GM19452 (cell line): ENCODE results near the gene DHX35.
"Not testable (repeated sequence)": the region's sequence is repeated elsewhere in the genome, so short reads cannot be mapped to it uniquely, and the experiment has no call there.

Source experiments
- ATAC-seq: cut with Tn5 transposase; IDR thresholded peaks from one replicate; pipeline ENCODE4 v1.9.1; 2021; ENCODE audit not compliant: unreplicated experiment

Gene DHX35

DNA sequence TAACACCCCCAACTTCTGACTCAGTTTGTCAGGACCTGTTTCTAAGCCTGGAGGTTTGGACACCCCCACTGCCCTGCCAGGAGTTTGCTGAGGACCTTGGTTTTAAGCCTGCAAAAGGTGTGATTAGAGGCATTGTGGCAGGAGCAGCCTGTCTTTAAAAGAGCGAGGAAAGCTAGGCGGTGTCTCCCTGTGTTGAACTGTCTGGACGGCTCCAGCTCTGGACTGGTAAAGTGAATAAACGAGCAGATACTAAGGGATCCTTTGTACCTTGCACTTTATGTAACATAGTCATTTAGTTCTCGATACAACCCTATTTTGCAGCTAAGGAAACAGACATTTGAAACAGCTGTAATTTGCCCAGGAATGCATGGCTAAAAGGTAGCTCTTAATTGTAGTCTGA, 21.5 kb upstream of the DHX35 start:
- no peak for ATAC-seq

DNA sequence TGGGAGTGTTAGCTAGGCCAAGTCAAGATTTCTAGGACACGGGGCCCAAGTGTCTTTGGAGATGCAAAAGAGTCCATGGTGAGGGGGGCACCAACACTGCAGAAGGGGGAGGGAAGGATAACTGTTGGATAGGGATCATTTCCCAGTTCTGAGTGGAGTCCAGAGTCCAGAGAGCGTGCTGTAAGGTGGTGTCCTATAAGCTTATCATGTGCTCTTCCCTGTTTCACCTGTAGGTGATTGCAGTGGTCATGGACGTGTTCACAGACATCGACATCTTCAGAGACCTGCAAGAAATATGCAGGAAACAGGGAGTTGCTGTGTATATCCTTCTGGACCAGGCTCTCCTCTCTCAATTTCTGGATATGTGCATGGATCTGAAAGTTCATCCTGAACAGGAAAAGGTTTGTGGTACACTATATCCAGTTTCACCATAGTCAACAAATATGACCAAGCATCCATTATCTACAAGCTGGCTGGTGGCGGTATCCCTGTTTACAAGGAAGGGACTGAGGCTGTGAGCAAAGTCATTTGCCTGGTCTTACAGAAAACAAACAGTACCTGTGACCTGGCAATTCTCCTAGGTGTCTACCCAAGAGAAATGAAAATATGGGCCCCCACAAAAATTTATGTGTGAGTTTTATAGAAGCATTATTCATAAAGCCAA, 20.3 kb upstream of the DHX35 start:
- no peak for ATAC-seq

DNA sequence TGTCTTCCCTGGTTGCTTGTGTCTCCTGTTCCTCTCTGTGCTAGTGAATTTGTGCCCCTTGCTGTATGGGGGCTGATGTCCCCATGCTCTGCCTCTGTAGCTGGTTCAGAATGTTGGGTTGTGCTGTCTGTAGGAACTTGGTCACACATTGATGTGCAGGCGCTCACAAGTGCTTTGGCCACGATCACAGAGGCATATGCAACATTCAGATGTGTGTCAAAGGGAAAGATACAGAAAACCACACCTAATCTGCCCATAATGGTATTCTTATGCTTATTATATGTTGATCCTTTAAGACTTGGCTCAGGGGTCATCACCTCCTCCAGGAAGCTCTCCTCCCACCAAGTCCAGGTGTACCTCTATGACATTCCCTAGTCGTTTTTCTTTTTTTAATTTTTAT, 17.1 kb upstream of the DHX35 start:
- no peak for ATAC-seq

DNA sequence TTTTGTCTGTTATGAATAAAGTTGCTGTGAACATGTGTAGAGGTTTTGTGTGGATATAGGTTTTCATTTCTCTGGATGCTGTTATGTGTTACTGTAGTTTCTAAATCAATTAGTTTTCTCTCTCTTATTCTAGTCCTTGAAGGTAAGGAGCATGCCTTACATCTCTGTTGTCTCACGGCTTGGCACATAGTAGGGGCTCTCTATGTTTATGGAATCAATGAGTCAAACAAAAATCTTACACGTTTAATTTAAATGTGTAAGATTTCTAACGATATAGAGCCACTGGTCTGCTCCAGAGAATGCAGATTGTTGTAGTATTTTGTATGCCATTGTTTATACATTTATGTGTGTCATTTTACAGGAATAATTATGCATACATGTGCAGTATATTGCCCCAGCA, 15.3 kb upstream of the DHX35 start:
- no peak for ATAC-seq

DNA sequence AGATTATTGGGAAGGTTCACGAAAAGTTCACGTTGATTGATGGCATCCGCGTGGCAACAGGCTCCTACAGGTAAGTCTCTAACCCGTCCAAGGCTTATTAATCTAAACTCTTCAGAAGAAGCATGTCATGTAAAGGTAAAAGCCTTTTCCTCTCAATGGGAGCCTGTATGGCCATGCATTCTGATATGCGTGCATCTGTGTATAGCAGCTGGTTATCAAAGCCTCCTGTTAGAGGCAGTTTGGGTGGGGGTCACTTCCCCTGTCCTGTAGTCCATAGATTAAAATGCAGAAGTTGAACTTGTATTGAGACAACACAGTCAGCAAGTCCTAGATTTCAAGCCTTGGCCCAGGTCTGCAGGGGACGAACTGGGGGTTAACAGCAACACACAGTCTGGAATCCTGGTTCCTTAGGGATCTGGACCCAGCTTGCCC, 14.2 kb upstream of the DHX35 start:
- no peak for ATAC-seq

DNA sequence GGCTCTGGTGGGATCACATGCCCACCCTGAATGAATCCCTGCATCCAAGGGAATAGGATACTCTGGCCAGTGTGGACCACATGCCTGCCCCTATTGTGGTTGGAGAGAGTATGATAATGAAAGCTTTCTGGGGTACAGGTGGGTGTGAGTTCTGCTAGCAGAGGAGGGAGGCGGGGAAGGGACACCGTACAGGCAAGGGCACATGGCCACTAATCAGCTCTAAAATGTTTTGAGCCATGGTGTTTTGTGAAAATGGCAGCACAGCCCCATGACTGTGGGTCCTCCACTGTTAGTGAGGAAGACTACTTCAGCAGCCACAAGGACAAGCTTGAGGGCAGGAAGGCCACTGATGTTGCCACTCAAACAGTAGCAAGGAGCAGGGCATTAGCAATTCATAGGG, 11.9 kb upstream of the DHX35 start:
- ATAC-seq: no peak

DNA sequence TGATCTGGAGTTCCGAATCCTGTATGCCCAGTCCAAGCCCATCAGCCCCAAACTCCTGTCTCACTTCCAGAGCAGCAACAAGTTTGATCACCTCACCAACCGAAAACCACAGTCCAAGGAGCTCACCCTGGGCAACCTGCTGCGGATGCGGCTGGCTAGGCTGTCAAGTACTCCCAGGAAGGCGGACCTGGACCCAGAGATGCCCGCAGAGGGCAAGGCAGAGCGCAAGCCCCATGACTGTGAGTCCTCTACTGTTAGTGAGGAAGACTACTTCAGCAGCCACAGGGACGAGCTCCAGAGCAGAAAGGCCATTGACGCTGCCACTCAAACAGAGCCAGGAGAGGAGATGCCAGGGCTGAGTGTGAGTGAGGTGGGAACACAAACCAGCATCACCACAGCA, 10.5 kb upstream of the DHX35 start:
- ATAC-seq: no peak

DNA sequence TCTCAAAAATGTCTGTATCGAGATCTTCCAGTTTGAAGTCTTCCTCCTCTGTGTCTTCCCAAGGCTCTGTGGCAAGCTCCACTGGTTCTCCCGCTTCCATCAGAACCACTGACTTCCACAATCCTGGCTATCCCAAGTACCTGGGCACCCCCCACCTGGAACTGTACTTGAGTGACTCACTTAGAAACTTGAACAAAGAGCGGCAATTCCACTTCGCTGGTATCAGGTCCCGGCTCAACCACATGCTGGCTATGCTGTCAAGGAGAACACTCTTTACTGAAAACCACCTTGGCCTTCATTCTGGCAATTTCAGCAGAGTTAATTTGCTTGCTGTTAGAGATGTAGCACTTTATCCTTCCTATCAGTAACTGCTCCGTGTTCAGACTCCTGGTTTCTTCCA, 10.0 kb upstream of the DHX35 start:
- no peak for ATAC-seq

DNA sequence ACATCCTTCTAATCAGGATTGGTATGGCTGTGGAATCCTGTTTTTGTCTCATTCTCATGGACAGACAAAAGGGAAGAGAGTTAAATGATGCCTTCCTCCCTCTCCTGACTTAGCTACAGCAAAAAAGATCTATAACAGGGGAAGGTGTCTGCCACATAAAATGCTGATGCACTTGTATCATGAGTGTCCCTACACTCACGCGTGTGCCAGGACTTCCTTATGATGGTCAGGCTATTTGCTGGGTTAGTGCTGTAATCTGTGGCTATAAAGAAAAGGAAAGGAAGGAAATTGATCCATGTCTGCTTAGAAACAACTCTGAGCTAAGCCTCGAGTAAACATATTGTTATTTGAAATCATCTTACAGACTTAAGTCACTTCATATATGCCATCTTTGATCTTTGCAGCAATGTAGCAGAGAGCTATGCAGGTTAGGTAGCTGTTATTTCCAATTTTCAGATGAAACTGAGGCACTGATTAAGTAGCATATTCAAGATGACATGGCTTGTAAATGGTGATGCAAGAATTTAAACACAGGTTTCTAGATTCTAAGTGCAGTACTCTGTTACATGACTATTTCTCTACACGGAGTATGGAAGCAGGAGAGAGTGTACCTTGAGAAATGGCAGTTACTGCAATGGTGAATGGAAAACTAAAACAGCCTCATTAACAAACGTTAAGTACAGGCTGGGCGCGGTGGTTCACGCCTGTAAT, 8.4 kb upstream of the DHX35 start:
- no peak for ATAC-seq

DNA sequence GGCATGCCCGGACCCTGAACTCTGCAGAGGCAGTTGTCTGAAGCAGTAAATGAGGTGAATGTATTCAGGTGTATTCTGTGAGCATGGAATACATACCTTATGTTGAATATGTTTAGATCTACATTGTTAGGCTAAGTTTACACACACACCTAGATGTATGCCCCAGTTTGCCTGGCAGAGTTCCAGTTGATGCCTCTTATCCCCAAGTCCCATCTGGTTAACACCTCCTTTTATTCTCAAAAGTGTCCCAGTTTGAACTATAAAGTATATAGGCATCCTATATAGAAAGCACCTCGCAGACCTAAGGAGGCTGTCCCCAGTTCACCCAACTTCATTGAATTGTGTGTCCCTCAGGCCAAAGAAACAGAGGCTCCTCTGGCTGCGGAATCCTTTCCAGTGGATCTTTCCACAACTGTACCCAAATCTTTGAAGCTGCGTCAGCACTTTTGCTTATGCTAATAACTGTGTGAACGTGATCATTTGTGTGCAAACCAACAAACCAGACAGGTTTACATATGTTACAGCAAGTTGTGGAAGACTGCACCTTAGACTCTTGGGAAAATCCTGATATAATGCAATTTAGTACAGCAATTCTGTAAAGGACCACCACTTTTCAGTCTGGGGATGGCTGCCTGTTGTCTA, 4.8 kb upstream of the DHX35 start:
- no peak for ATAC-seq

DNA sequence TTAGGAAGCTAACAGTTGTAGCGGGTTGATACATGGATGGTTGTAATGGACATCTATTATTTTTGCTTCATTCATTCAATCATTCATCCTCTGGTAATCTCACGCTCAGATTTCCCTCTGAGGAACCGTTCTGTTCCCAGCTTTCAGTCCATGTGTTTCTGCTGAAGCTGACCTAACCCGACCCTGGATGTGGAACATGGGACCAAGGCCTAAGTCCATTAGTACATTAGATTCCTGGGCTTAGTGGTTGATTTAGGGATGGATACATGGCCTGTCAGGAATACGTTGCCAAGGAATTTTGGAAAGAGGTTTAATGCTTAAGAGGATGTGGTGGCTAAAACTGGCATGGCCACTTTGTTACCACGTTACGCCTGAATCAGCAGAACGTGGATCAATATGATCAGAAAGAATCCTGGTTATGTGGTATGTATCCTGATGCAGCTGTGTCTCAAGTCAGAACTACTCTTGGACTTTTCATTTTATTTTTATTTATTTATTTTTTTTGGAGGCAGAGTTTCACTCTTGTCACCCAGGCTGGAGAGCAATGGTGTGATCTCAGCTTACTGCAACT, 4.1 kb upstream of the DHX35 start:
- ATAC-seq: no peak

DNA sequence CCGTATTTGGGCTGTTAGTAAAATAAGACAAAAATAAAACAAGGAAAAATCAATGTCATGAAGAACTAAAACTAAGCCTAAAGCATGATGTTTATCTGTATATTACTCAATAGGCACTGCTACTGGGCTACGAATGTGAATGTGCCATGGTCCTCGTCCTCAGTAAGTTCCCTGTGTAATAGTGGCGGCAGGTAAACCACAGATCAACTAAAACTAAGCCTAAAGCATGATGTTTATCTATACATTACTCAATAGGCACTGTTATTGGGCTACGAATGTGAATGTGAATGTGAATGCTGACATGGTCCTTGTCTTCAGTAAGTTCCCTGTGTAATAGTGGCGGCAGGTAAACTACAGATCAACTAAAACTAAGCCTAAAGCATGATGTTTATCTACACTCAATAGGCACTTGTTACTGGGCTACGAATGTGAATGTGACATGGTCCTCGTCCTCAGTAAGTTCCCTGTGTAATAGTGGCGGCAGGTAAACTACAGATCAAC, 1.9 kb upstream of the DHX35 start:
- ATAC-seq: not testable (repeated sequence)

DNA sequence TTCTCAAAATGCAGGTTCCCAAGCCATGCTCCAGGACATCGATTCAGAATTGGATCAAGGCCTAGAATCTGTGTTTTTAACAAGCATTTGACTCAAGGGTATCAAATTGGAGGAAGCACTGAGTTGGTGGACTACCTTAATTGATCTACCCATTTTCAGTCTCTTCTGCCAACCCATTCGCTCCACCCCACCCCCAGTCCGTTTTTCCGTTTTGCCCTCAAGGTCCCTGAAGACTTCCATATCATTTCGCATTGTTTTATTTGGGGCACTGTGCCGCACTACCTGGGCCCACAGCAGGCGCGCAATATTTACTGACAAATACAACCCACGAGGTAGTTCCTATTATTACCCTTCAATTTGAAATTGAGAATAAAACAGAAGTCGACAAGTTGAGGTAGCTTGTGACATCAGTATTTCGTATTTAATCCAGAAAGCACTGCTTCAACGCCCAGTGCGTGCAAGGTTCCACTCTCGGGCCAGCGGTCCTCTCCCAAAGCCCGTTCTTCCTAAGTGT, 557 bp upstream of the DHX35 start:
- ATAC-seq: no peak

DNA sequence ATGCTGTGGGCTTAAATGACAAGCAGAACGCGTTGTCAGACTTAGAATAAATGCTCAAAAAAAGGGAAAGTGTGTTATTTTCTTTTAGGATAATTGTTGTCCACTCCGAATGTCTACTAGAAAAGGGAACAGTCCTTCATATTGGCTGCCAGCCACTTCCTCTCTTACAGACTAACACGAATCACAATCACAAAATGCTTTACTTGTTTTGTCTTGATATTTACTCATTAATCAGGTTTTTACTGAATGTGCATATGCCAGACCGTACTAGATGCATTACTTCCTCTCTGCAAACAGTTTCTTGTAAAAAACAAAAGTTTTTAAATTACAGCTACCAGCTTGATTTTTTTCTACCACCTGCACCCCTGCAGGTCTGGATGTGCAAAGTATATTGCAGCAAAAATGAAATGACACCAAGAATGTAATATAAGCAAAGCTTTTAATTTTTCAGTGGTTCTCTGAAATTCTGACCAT, 821 bp downstream of the DHX35 start:
- no peak for ATAC-seq

DNA sequence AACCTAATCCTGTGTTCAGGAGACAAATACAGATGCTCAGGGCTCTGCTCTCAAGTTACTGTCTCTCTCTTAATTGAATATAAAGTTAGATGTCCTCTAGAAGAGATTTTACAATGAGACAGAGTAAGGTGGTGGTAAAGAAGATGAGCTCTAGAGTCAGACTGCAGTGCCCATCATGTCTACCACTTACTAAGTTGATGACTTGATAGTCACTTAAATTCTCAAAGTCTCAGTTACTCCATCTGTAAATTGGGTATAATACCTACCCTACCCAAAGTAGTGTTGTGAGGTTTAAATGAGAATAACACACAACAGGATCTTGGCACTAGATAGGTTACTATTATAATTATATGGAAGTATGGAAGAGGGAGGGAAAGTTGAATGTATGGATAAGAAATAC, 1.6 kb downstream of the DHX35 start:
- no peak for ATAC-seq

DNA sequence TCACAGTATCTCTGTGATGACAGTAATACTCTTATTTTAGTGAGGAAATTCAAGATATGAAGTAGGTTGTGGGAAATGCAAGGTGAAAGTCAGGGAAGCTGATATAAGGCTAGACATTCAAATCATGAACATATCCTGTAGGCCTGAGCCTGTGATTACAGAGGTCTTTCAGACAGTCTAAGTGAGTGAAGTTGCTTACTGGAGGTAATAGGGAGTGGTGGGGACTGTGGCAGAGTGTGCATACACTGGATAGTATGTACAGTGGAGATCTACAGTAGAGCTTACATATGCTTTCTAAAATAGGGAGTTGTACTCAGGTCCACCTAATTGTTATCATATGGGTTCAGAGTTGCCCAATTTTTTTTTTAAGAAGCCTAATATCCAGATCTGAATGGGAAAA, 3.1 kb downstream of the DHX35 start:
- ATAC-seq: no peak

DNA sequence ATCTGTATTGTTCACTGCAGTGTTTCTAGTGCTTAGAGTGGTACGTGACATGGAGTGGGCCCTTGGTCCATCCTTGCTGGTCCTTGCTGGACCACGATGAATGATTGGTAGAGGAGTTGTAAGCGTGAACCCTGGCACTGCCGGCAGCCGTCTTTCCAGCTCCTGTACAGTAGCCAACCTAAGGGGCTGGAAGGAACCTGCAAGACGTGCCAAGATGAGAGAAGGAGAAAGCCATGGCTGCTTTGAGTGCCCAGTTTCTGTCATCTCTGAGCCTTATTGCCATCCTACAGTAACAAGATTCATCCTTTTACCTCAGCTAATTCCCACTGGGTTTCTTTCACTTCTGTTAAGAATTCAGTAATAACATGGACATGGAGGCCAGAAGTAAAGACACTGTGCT, 5.9 kb downstream of the DHX35 start:
- no peak for ATAC-seq

DNA sequence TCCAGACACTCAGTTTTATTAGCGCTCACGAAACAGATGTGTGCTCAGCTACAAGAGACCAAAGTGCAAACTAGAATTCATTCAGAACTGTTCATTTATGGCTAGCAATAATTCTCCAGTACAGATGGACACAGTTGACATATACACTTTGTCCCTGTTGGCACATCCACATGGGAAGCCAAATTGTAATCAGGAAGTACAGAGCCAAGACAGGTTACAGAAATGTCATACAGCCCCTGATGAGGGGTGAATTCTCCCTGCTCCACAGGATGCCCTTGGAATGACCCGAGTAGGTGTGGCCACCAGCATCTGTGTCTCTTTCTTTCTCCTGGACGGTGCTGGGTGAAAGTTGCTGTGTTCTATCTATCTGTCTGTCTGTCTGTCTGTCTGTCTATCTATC, 7.6 kb downstream of the DHX35 start:
- ATAC-seq: no peak

DNA sequence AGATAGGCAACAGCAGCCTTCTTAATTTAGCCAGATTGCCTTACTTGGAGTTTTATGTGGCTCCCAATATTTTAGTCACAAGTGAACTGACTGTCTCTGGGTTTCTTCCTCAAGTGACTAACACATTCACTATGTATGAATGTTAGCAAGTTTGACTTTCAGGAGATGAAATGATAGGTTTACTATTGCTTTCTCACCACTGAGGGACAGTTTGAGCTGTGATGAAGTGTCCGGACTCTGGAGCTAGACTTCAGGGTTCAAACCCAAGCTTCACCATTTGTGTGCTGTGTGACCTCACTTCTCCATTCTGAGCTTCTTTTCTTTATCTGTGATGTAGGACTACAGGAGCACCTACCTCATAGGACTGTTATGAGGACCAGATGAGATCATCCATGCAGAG, 8.2 kb downstream of the DHX35 start:
- ATAC-seq: no peak

DNA sequence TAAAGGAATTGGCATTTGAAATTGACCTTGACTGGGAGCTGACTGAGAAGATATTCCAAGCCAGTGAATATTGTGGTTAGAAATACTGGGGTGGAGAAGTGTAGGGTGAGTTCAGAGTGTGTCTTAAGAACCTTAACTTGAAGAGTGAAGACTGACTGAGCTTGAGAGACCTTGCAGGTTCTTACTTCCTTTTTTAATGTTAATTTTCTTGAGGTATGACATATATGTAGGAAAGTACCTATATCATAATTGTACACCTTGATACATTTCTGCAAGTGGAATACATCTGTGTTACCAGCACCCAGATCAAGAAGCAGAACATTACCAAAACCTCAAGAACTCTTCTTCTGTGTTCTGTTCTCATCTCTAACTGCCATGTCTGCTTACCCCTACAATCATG, 11.0 kb downstream of the DHX35 start:
- no peak for ATAC-seq

DNA sequence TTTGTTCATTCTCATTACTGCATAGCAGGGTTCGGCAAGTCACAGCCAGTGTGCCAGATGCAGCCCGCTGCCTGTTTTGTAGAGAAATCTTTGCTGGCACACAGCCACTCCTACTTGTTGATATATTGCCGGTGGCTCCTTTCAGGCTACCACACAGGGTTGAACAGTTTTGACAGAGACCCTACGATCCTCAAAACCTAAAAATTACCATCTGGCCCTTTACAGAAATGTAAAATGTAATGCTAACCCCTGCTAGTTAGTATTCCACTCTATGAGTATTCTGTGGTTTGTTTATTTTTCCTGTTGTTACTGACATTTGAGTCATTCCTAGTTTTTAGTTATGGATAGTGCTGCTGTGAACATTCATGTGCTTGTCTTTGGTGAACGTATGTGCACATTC, 11.5 kb downstream of the DHX35 start:
- no peak for ATAC-seq
